Measurements from ENCODE around the gene NPIPB2.

DNA sequence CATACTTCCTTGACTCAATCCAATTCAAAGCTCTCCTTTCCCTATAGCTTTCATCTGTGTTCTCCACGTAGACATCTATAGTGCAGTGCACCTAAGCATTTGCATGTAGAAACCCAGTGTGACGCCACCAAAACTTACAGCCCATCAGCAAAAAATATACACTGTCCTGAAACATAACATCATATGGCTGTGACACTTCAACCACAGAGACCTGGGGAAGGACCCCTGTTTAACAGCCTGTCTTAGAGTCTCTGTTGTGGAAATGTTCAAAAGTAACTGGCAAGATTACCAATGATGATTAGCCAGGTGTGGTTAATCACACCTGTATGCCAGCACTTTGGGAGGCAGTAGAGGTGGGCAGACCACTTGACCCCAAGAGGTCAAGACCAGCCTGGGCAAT is 48.3 kb downstream of the NPIPB2 start:
- TF ChIP-seq TAF1 (IDR thresholded peaks at IDR 0.05; ENCODE audit: low read depth): no peak
- TF ChIP-seq MAX (IDR thresholded peaks at IDR 0.05): no peak
- no peak for TF ChIP-seq TEAD4 (IDR thresholded peaks at IDR 0.05)
- no peak for TF ChIP-seq CREB1 (IDR thresholded peaks at IDR 0.05; ENCODE audit: low read depth)
- no peak for TF ChIP-seq EP300 (IDR thresholded peaks at IDR 0.05; ENCODE audit: borderline replicate concordance)
- no peak for TF ChIP-seq ZBTB7A (IDR thresholded peaks at IDR 0.05; ENCODE audit: low read depth)
- no peak for TF ChIP-seq NFIC (IDR thresholded peaks at IDR 0.05)
- TF ChIP-seq FOXM1 (IDR thresholded peaks at IDR 0.05; ENCODE audit: borderline replicate concordance, low read depth): no peak
- no peak for TF ChIP-seq EGR1 (IDR thresholded peaks at IDR 0.05)
- TF ChIP-seq TCF12 (IDR thresholded peaks at IDR 0.05; ENCODE audit: low read depth): no peak
- TF ChIP-seq REST (IDR thresholded peaks at IDR 0.05; ENCODE audit: low read depth): no peak
- no peak for TF ChIP-seq RAD21 (IDR thresholded peaks at IDR 0.05; ENCODE audit: low read depth)
- TF ChIP-seq USF1 (IDR thresholded peaks at IDR 0.05): no peak
